Stimulated activated CD4-positive, alpha-beta T cell treated with anti-CD3 and anti-CD28 coated beads, Interleukin-1b, Interleukin-23, amount 100 ng/mL, for 24 hours (primary cell): ENCODE measurements around the gene WDR82.

Experiments used
- DNase-seq, 4 experiments: peaks; one replicate each; pipeline ENCODE4 v3.0.0-alpha.2; 2020; ENCODE audit warnings: low read depth in 4 of 4, low spot score in 1 of 4

WDR82 gene

GRCh38 chr3:52240059-52240885, 38.2 kb downstream of the WDR82 start:
- DNase-seq: no peak

DNA sequence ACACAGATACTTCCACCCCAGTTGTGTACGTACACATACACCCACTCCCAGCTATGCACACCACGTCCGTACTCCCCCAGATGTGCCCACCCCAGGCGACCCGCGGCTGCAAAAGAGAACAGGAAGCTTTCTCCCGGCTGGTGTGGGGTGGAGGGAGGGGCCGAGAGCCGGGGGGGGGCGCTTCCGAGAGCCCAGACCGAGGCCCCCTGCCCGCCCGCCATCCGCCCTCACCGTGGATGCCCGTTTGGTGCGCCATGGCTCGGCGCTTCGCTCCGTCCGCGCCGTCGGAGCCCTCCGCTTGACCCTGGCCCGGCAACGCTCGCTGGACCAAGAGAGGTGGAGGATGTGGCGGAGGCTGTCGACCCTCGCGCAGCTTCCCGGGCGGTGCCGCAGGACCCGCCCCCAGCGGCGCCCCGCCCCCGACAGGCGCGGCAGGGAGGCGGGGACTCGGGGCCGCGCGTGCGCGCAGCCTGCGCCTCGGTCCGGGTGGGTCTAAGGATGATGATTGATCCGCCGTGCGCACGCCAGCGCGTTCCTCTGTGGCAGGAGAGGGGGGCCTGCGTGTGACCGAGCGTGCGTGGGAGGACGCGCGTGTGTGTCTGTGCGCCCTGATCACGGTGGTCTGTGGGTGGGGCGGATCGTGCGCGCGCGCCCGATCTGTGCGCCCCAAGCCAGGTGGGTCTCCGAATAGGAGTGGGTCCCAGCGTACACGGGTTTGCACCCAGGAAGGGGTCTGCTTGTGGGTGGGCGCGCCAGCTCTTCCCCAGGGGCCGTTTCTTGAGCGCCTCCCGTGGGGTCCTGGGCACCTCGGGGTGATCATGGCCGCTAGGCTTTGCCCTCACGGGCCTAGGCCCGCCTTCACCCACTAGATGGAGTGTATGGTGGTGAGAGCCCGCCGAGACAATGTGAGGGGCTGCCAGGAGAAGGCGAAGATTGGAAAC, 39.4 kb downstream of the WDR82 start, which contains the start of gene TWF2:
Gene TWF2 (minus strand): TSS at position 398 of the 941 bp plus-strand sequence. CDS start 142 bp downstream, at position 256.
- DNase-seq: peak; percentile 59 to 76 (median 75)

DNA sequence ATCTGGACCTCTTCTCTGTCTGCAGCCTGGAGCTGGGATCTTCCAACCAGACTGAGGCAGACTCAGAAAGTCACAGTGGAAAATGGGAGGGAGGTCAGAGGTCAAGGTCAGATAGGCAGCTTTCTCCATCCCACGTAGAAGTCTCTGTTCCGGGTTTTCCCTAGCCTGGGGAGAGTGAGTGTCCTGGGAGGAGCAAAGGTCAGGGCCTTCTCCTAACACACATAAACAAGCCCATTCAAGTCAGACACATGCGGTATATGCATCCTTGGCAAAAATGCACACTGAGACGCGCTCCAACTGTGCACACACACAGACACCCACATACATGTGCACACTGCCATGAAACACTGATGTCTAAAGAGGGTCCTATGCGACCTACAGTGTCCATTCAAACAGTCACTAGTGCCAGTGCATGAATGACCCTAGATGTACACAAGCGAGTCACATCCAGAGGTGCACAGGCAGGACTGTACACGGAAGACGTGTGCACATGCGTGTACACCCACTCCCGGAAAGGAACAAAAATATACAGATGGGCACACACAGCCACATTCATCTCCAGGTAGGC, 40.2 kb downstream of the WDR82 start:
- no peak for DNase-seq

DNA sequence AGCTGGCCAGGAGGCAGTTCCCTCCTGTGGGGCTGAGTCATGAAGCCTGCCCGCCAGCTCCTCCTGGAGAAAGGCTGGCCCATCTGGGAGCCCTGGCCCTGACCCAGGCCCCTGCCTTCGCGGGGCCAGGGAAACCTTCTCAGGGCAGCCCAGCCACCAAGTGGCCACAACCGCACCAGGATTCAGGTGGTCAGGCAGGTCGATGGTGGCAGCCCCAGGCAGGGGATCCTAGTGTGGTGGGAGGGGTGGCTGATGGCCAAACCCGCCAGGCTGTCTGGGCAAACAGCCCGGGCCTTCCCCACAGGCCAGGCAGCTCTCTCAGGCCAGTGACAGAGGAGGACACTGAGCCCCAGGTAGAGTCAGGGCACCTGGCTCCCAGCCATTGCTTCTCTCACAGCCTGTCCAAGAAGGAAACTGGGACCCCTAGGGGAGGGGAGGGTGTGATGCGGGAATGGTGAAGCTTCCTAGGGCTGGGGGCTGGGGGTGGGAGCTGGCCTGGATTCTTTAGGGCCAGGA, 40.7 kb downstream of the WDR82 start:
- no peak for DNase-seq

DNA sequence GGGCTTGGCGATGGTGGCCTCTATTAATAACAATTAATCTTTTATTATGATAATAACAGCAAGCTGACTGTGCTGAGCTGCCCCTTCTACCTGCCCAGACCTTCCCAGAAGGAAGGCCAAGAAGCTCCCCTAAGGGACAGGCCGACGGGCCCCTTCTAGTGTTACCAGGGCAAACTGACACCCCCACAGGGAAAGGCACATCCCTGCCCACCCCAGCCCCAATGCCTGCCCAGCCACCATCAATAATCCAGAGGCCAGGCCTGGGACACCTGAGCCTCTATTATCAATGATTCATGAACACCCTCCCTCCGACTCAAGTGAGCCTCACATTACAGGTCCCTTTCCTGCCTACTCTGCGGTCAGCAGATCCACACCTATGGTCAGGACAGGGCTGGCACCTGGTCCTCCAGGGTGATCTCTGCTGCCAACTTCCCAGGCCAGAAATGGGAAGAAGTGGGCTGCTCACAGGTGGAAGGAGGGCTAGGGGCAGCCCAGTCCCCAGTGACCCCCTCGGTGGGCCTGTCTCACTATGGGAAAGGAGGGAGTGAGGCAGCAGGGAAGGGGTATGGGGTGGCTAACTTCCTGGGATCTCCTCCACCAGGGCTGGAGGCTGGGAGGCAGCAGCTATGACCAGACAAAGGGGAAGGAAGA, 41.3 kb downstream of the WDR82 start:
- no peak for DNase-seq

GRCh38 chr3:52236424-52236886, 42.0 kb downstream of the WDR82 start:
- DNase-seq: no peak

DNA sequence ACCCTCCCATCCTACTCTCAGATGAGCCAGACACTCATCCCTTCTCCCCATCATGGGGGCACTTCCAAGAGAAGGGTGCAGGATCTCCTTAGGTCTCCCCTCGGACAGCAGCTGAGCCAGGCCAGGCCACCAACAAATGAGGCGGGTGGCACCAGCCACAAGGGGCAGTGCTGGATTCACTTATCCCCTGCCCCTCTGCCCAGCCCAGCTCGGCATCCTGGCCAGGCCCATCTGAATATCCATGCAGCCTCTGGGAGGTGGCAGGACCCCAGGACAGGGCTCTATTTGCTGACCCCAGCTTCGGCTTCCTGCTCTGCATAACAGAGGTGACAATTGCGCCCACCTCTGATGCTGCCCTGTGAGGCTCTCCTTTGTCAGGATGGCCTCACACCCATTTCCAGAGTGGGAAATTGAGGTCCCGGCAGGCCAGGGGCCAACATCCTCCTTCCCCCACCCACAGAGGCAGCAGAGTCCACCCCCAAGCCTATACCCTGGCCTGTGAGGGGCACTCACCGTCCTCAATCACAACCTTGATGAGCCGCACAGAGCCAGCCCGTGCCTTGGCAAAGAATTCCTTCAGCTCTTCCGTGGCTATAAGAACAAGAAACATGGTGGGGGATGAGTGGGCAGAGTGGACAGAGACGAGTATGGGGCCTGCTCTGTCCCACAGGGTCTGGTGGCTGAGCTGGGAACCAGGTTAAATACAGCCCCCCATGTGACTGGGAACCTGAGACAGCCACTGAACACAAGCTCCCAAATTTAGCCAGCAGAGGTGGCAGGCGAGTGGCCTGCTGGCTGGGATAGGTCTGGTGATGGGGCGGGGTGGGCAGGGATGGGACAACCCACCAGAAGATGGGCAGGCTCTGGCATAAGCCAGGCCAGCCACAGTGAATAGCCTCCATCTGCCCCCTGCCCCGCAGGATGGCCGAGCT, 43.7 kb downstream of the WDR82 start:
- DNase-seq: no peak

GRCh38 chr3:52233968-52234367, 44.5 kb downstream of the WDR82 start:
- DNase-seq: no peak

DNA sequence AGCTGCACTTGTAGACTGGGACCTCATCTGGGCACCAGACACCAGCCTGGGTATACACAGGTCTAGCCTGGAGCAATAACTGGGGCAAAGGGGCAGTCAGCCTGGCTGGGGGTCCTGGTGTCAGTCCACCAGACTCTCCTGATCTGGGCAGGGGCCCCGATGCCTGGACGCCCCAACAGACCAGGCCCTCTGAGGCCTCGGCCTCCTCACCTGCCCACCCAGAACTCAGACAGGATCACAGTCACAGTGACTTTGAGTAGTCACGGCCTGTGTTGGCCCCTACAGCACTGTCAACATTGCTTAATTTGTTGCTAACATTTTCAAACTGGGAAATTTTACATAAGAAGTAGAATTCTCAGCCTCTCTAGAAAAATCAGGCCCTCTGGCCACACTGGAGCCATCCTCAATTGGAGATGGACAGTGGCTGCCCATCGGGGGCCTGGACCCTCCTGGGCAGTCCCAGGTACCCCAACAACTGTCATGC, 45.3 kb downstream of the WDR82 start:
- no peak for DNase-seq

- DNase-seq: no peak
These were observed 46.0 kb downstream of the WDR82 start for GRCh38 chr3:52232279-52233107.

DNA sequence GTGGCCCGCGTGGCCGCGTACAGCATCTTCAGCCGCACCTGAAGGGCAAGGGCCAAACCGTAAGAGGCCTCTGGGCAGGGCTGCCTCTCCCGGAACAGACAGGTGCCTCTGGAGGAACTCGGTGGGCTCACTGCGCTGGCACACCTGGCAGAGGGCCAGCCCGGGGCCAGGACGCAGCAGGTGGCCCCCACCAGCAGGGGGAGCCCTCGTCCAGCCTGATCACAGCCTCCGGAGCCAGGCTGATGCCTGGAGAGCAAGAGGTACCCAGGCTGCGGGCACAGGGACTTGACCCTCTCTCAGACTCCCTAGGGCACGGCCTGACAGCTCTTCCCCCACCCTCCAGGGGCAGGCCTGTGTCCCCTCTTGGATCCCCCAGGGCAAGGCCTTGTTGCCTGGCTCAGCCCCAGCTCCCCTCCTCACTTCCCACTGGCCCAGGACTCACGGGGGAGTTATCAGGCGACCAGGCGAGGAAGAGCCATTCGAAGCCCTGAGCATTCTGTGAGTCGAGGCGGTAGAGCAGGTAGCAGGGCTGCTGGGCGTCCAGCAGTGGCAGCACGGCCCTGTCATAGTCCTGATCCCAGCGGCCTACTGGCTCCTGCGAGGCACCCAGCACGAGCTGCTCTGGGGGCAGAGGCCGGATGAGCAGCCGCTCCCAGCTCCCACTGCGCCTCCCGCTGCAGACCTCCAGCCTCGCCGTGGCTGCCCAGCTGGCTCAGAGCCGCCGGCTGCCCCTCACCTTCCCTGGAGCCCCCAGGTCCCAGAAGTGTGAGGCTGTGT, 46.8 kb downstream of the WDR82 start:
- peak; percentile 83 to 95 (median 88) for DNase-seq

GRCh38 chr3:52230889-52231499, 47.5 kb downstream of the WDR82 start:
- DNase-seq: no peak

DNA sequence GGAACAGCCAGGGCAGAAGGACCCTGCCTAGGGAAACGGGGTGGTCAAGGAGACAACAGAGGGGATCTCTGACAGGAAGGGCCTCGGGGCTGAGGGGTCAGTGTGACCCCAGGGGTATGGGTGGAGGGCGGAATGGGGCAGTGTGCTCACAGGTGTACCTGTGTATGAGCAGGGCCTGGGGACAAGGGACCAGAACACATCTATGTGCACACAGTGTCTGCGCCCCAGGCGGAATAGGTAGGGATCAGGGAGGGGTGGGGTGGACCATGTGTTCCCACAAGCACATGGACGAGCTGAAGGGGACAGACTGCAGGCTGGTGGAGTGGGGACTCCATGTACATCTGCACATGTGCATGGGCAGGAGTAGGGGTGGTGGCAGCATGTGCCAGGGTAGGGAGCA, 48.0 kb downstream of the WDR82 start:
- no peak for DNase-seq

GRCh38 chr3:52229656-52230055, 48.8 kb downstream of the WDR82 start:
- DNase-seq: no peak

- no peak for DNase-seq
These were observed 49.6 kb downstream of the WDR82 start for GRCh38 chr3:52228751-52229291.

GRCh38 chr3:52228266-52228665, 50.2 kb downstream of the WDR82 start:
- no peak for DNase-seq

DNA sequence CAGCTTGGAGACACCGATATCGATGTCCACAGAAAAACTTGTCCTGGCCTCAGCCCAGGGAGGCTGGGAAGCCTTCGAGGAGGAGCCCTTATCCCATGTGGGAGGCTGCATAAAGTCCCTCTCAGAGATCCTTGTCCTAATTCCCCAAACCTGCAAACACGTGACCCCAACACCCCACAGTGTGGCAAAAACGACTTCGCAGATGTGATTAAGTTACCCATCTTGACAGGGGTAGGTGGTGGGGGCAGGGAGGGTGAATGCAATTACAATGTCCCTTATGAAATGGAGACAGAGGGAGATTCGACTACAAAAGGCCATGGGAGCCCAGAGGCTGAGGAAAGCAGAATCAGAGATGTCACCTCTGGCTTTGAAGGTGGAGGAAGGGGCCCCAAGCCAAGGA, 50.7 kb downstream of the WDR82 start:
- no peak for DNase-seq
